NCI-H460 (cell line): ENCODE results near the gene FTMT. TPM values are rescaled to one million over a fixed set of nuclear protein-coding genes. Genes with fewer than 3 reads are reported as not detected.

Experiments used
- total RNA-seq: library from RNA; depleted of rRNA; stranded (reverse); fragments of >200 nt; shearing (Covaris generic); gene quantifications from 2 replicates; pipeline ENCODE4 v1.2.3, GENCODE V29; 2014; rRNA removed

The FTMT gene
- total RNA-seq, 1 experiment from 2014 or later: not detected

Other genes with a start within 250 kb of the FTMT start
- gene SRFBP1, start 110.1 kb downstream of the FTMT start, total RNA-seq: 22.3 and 23.2 TPM in 2 replicates
- gene LOX, start 226.4 kb downstream of the FTMT start, total RNA-seq: 0.29 and 0.30 TPM in 2 replicates